Measurements from ENCODE around the gene EEPD1. TPM values are rescaled to one million over a fixed set of nuclear protein-coding genes. Genes with fewer than 3 reads are reported as not detected.
A peak's percentile ranks its signal among the peaks of the same experiment; 100 is the strongest.
"Not testable (repeated sequence)": the region's sequence is repeated elsewhere in the genome, so short reads cannot be mapped to it uniquely, and the experiment has no call there.

The EEPD1 gene
- total RNA-seq, 1 donor from 2014 or later: 1.3 TPM

DNA sequence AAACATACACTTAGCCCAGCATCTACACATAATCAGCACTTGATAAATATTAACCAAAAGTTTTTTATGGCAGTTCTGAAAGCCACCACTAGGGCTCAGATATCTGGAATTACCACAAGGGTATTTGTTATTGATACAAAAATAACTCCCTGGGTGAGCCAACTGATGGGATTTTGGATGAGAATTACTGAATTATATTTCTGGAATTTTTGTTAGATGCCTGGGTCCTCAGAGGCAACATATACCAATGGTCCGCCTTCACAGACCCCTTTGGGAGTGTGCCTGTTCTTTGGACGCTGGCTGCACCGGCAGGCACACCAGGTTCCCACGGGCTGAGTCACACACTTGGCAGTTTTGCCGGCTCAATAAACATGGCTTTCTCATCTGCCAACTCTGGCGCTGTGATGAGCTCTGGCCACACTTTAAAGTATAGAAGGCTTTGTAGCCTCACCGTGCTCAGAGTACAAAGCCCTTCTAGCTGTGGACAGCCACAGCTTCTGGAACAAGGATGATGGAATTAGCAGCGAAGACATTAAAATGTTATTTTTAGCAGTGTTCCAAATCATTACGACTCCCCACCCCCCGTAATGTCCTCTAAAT lies 24.5 kb upstream of the EEPD1 start:
- peak; percentile 82 to 94 for DNase-seq (ENCODE audit: low read depth in 2 of 2)

DNA sequence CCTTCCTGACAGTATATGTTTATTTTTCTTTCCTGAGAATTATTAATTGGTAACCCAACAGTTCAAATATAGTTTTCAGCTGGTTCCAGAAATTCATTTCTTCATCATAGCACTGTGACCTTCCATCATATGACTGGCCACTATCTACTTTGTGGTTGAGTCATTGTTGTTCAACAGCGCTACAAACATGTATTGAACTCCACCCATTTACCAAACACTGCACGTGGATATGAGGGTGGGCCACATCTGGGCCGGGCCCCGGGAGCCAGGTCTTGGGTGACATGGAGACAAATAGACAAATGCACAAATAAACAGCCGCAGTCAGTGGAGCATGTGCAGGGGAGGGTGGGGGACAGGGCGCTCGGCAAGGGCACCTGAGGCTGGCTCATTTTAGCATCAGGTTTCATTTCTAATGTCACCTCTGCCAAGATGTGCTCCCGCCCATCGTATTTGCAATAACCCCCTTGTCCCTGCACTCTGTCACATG lies 24.0 kb upstream of the EEPD1 start:
- DNase-seq (ENCODE audit: low read depth in 2 of 2): peak; percentile 67 to 87

DNA sequence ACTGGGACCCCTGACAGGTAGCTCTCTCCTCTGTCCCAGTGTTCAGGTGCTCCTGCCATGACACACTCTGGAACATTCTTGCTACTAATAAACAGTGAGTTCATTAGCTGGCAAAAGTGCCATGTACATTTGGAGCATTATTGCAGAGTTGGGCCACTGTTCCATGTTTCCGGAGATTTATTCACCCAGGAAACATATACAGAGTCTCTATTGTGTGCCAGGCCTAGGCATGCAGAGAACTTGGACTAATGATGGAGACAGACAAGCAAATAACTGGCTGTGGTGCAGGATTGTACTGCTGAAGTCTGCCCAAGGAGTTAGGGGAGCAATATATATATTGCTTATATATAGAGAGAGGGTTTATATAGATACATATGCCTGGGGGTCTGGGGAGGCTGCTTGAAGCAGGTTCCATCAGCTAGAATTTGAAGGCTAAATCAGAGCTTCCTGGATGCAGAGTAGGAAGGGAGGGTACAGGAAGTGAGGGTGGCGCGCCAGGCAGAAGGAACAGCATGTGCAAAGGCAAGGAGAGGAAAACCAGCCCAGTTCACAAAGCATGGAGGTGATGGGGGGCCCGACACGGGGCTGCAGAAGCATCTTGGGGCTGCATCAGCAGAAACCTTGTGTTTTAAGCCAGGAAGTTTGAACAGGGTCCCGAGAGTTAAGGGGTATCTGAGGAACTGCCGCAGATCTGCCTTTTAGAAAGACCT lies 22.7 kb upstream of the EEPD1 start:
- no peak for DNase-seq (ENCODE audit: low read depth in 2 of 2)

DNA sequence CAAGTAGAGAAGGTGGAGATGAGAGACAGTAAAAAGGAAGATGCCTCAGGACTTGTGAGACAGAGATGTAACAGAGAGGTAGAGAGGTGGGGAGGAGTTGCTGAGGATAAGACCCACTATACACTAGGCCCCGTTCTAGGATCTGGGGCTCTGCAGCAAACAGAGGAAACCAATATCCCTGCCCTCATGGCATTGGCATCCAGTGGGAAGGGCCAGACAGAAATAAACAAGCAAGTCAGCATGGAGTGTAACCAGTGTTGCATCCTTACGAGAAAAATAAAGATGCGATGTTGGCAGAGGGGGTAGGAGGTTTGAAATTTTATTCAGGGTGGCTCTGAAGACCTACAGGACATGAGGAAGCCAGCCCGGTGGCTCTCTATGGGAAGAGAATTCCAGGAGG lies 22.0 kb upstream of the EEPD1 start:
- DNase-seq (ENCODE audit: low read depth in 2 of 2): no peak

DNA sequence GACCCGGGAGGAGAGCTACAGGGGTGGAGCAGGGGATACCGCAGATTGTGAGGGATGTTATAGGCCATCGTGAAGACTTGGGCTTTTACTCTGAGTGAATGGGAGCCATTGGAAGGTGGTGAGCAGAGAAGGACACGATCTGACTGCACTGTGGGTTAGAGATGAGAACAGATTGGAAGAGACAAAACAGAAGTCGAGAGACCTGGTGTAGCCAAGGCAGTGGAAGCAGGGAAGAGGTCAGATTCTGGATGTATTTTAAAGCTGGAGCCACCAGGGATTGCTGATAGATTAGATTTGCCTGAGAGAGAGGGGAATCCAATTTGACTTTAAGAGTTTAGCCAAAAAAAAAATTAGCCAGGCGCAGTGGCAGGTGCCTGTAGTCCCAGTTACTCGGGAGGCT lies 21.6 kb upstream of the EEPD1 start:
- no peak for DNase-seq (ENCODE audit: low read depth in 2 of 2)

DNA sequence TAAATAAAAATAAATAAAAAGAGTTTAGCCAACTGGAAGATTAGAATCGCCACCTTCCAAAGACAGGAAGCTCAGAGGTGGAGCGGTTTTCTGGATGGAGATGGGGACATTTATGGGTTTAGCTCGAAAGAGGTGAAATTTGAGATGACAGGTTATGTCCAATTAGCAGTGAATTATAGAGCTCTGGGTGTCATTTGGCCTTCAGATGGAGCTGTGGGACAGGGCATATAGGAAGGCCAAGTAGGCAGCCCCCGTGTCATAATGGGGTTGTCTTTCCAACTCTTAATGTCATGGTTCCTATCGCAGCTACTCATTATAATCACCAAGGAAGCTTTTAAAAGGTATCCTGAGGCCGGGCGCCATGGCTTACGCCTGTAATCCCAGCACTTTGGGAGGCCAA lies 21.0 kb upstream of the EEPD1 start:
- DNase-seq (ENCODE audit: low read depth in 2 of 2): no peak

DNA sequence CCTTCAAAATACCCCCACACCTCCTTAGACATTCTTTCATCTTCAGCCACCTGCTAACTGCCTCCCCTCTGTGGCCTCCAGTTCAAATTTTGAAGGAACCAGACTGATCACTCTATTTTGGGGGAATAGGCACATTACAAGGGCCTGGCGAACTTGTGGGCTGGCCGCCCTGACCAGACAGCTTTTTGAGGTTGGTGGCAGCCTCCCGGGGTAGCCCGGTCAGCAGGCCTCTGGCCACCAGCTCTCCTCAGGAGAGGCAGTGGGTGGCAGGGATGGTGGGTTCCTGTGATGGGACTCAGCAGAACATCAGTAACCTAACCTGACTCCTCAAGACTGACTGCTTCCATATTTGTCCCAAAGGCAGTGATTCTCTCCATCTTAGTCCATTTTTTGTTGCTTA lies 17.4 kb upstream of the EEPD1 start:
- no peak for DNase-seq (ENCODE audit: low read depth in 2 of 2)

DNA sequence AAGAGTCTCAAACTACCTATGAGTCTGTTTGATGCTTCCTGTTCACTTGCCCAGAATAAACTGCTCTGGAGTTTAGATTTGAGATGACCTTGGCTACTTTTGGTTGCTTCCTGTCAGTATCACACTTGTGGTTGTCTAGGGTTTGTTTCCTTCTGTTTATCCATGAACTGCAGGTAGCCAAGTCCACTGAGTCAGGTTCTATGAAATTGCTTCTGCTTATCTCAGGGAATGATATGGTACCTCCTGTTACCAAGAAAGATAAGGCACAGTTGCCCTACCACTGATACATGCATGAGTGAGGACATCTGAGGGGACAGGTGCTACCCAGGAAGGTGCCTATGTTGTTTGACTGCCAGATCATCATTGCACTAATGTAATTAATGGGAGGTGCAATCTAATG lies 15.8 kb upstream of the EEPD1 start:
- no peak for DNase-seq (ENCODE audit: low read depth in 2 of 2)

DNA sequence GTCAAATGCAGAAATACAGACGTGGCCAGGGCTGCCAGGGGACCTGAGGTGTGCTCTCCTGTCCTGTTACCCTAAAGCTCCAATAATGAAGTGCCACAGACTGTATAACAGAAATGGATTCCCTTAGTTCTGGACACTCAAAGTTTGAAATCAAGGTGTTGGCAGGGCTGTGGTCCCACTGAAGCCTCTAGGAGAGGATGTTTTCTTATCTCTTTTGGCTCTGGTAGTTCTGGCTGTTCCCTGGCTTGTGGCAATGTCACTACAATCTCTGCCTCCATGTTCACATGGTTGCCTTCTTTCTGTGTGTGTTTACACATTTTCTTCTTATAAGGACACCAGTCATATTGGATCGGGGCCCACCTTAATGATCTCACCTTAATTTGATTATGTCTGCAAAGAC lies 15.3 kb upstream of the EEPD1 start:
- DNase-seq (ENCODE audit: low read depth in 2 of 2): no peak

DNA sequence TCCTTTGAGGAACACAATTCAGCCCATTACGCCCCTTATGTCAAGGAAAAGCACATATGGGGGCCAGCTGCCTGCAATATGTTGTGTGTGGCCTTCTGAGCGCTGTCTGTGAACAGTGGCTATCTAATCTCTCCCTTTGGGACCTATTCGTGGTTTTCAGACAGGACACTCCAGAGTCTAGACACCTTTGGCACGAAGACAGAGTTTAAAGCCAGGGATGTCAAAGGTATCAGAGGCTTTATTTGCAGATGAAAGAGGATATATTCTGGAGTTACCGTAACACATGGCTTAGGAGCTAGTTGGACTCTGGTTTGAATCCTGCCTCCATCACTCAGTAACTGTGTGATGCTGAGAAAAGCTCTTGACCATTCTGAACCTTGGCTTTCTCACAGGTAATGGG lies 14.8 kb upstream of the EEPD1 start:
- DNase-seq (ENCODE audit: low read depth in 2 of 2): no peak

DNA sequence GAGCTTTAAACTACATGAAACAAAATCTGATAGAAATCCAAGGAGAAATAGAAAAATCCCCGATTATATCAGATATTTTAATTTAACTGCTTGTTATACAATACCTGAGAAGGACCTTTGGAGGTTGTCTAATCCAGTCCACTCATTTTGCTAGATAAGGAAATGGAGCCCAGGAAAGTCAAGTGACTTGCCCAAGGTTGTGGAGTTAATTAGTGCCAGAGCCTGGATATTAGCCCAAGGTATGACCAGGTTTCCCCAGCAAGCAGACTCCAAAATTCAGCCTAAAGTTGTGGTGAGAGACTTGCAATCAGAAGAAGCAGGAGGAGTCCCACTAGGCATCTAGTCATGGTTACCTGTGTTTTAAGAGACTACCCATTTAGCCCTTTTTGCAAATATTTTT lies 11.7 kb upstream of the EEPD1 start:
- no peak for DNase-seq (ENCODE audit: low read depth in 2 of 2)

DNA sequence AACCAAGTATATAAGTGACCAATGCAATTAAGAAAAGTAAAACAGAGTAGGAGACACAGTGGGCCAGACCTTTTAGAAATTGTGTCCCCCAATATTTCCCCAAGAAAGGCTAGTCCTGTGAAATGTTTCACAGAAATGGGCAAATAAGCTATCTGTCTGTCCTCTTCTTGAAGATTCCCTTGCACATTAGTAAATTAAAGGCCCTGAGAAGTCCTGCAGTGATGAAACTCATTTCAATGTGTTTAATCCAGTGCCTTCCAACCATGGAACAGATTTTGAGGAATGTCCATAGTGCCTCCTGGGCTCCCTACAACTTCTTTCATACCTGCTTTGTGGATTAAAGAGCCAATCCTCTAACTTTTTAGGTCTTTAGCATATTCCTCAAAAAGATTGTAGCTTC lies 11.2 kb upstream of the EEPD1 start:
- no peak for DNase-seq (ENCODE audit: low read depth in 2 of 2)

DNA sequence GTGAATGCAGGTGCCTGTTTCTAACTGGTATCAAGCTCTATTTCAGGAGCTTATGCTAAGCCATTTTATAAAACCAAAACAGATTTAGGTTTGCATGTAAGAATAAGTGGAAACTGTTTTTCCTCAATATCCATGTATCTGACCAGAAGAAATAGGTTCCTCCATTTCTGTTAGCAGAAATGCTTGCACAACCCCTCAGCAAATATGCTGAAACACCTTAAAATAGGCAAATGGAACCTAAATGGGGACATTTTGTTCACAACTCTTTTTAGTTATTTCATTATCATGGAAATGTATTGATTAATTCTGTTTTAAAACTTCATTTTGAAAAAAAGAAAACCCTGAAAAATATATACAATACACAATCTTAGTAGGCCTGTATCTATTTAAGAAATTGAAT lies 8.9 kb upstream of the EEPD1 start:
- no peak for DNase-seq (ENCODE audit: low read depth in 2 of 2)

DNA sequence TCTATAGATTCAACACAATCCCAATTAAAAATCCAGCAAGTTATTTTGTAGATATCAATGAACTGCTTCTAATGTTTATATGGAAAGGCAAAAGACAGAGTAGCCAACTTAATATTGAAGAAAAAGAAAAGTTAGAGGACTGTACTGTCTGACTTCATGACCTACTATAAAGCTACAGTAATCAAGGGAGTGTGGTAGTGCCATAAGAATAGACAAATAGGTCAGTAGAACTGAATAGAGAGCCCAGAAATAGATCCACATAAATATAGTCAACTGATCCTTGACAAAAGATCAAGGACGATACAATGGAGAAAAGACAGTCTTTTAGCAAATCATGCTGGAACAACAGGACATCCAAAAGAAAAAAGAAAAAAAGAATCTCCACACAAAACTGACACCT lies 7.4 kb upstream of the EEPD1 start:
- DNase-seq (ENCODE audit: low read depth in 2 of 2): no peak

DNA sequence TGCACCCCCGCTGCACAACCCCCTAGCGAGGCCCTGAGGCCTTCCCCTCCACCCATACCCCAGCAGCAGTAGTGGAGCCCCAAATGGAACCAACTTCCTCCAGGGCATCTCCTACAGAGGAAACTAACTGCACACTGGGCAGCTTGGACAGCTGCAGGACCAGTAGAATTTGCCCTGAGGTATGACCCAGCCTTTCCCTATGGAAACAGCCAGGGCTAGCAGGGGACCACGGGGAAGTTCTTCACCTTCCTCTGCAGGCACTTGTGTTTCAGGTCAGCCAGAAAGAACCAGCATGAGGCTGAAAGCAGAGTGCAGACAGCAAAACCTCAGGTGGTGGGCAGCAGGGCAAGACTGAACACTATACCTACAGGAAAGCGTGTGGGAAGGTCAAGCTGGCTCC lies 5.7 kb upstream of the EEPD1 start:
- no peak for DNase-seq (ENCODE audit: low read depth in 2 of 2)

DNA sequence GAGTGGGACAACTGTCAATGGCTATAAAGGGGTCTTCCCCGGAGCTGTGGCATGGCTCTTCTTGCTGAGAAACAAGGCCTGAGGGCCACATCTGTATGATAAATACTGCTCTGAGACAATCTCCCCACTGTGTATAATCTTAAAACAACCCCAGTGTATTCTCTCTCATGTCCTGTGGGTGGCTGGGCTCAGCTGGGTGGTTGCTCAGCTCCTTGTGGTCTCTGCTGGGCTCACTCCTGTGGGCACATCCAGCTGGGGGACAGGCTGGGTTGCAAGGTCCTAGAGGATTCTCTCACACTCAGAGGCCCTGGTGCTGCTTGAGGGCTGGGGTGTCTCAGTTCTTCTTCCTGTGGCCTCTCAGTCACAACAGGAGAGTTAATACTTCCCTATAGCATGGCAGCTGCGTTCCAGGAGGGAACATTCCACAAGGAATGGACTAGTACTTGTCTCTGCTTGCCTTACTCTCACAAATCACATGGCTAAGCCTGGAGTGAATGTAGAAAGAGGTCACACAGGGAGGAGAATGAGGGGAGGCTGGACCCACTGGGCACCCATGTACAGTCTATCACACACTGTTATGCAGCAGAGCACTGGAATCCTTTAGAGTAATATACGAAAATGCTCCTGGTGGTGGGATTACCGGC lies 4.5 kb upstream of the EEPD1 start:
- no peak for DNase-seq (ENCODE audit: low read depth in 2 of 2)

DNA sequence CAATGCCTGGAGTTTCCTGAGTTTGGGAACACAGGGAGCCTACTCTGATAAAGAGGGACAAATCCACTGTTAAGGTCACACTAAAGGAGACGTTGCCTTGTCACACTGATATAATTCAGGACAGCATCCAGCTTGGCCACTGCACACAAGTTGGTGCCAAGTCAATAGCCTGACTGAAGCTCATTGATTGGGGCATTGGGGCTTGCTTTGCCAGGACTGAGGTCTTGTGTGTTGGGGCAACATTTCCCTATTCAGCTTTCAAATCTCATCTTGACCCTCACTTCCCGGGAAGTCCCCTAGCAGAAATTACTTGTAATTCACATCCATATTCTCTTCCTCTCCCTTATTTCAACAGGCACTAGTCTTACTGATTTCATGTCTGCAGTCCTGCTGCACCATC lies 3.8 kb upstream of the EEPD1 start:
- DNase-seq (ENCODE audit: low read depth in 2 of 2): not testable (repeated sequence)

DNA sequence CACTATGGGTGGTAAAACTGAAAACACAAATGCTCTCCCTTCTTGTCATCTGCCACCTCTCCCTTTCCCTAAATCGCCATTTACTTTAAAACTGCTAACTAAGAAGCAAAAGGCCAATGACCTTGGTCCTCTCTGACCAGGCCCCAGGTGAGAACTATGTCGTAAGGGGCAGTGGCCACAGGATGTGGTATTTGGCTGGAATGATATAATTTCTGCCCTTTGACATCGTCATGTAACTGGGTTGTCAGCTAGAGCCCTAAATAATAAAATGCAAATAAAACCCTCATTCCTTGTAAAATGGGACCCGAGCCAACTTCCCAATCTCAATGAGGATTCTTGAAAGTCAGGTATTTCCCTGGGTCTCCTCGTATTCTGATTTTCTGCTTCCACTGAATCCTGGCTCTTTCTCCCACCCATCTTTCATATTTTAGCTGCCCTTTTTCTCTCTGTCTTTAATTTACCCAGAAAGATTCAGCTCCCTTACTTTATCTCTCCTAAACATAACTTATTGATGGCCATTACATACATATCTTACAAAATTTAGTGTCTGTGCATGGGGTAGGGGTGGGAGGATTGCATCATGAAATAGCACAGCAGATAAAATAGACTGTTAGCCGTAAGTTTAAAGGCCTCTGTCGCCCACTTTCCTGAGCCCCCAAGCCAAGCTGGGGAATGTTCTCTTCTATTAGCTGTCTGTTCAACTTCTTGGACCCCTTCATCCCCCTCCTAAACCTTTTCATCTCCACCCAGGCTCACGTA lies 3.2 kb upstream of the EEPD1 start:
- DNase-seq (ENCODE audit: low read depth in 2 of 2): no peak

DNA sequence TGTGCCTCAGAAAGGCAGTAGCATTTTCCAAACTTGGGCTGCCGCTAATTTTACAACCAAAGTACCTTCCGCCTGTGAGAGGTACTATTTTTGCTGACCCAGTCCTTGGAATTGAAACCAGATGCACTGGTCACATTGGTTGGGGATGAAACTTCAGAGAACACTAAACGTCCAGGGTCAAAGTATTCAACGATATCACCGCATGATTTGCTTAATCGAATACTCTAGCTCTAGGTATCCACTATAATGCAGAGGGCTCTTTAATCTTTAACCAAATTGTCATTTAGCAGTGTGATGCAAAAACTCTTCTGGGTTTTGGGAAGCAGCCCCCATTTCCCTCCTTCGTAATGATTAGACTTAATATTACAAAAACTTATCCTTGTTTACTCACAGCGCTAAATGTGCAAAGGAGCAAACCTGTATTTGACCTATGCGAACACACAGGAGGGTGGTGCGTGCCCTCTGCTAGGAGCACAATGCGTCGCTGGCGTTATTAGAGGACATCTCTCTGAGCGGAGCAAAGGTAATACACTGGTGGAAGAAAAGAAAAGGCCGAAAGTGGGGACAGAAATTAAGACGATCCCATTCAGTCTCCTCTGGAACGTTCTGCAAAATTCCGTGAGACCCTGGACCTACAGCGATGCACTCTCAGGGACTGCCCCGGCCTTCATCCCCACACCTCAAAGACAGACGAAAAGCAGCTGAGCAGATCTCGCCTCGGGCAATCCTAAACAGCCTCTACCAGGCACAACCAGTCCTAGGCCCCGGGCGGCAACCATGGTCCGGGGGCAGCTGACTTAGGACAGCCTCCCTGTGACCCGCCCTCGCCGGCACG lies 916 bp upstream of the EEPD1 start:
- no peak for DNase-seq (ENCODE audit: low read depth in 2 of 2)

DNA sequence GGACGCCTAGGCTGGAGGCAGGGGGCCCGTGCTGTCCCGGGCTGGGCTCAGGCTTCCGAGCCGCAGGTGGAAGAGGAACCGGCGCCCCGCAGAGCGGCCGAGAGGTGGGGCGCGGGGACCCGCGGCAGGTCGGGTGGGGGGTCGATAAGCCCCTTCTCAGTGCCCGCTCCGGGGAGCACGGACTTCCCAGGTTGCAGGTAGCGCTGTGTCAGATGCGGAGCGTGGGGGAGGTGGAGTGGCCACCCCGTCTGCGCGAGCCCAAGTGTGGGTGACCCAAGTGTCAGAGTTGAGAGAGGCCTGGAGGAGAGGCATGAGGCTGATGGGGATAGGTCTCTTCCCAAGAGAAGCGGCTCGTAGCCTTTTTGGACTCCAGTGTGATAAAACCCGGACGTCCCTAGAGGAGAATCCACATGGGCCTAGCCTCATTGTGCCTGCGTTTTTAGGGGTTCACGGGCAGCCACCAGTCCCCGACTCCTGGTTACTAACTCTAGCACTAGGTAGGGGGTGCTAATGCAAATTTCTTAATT lies 580 bp downstream of the EEPD1 start:
- no peak for DNase-seq (ENCODE audit: low read depth in 2 of 2)

Measured in dermis microvascular lymphatic vessel endothelial cell (primary cell).